Measurements from ENCODE around the gene NT5C.
"Not testable (repeated sequence)": the region's sequence is repeated elsewhere in the genome, so short reads cannot be mapped to it uniquely, and the experiment has no call there.

- TF ChIP-seq ZNF292 (tag by site-specific recombination; IDR thresholded peaks at IDR 0.05; ENCODE audit: borderline replicate concordance, low read depth); ZNF501 (tag by site-specific recombination; IDR thresholded peaks at IDR 0.05); CTCF (tag by site-specific recombination; IDR thresholded peaks at IDR 0.05): not testable (repeated sequence)
These were observed 26.9 kb upstream of the NT5C start for GRCh38 chr17:75158480-75158879.

All from HEK293 (cell line).